ENCODE data around the gene ULK1. TPM values are rescaled to one million over a fixed set of nuclear protein-coding genes. Genes with fewer than 3 reads are reported as not detected.

The ULK1 gene
- polyA plus RNA-seq, 2 donors, result 11.5 to 31.6 TPM

DNA sequence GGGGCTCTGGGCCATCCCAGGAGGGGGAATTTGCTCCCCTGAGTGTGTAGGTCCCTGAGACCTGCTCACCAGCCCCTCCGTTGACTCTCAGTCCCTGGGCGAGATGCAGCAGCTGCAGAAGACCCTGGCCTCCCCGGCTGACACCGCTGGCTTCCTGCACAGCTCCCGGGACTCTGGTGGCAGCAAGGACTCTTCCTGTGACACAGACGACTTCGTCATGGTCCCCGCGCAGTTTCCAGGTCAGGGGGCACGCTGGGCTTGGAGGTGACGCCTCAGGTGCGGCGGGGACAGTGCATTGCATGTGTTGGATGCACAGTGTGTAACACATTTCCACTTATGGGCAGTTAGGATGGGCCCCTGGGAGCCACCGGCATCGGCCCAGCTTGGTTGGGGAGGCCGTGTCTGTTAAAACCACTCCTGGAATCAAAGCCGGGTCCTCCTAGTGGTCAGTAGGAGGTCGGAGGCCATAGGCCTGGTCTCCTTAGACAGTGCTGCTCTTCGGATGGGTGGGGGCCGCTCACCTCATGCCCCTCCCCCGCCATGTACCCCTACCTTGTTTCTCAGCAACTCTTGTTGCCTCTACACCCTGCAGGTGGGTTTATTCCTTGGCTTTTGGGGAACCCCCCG is 17.5 kb downstream of the ULK1 start:
- no peaks in the 10 kb centered on the region for H3K27me3 ChIP-seq (ENCODE audit: control insufficient read depth in 1 of 2, insufficient read depth in 2 of 2, low read length in 2 of 2)
- no peak overlapping the region for H3K27ac ChIP-seq (ENCODE audit: low read depth in 2 of 2, low read length in 1 of 2)
- H3K36me3 ChIP-seq (ENCODE audit: control insufficient read depth in 2 of 2, insufficient read depth in 2 of 2, low read length in 1 of 2), result peaks cover 16 to 76% of the 10 kb centered on the region in 2 donors
- peaks cover 0 to 10% of the 10 kb centered on the region in 2 donors for H3K4me1 ChIP-seq (ENCODE audit: control insufficient read depth in 2 of 2, insufficient read depth in 2 of 2, low read length in 1 of 2)
- H3K4me3 ChIP-seq (ENCODE audit: low read depth in 1 of 2, low read length in 2 of 2), result no peak overlapping the region
- H3K9me3 ChIP-seq (ENCODE audit: control insufficient read depth in 2 of 2, insufficient read depth in 1 of 2, low read depth in 1 of 2, low read length in 1 of 2), result no peaks in the 10 kb centered on the region
- 82 to 87% methylated on average over 22 of the region's 22 CpGs for WGBS, 2 donors

DNA sequence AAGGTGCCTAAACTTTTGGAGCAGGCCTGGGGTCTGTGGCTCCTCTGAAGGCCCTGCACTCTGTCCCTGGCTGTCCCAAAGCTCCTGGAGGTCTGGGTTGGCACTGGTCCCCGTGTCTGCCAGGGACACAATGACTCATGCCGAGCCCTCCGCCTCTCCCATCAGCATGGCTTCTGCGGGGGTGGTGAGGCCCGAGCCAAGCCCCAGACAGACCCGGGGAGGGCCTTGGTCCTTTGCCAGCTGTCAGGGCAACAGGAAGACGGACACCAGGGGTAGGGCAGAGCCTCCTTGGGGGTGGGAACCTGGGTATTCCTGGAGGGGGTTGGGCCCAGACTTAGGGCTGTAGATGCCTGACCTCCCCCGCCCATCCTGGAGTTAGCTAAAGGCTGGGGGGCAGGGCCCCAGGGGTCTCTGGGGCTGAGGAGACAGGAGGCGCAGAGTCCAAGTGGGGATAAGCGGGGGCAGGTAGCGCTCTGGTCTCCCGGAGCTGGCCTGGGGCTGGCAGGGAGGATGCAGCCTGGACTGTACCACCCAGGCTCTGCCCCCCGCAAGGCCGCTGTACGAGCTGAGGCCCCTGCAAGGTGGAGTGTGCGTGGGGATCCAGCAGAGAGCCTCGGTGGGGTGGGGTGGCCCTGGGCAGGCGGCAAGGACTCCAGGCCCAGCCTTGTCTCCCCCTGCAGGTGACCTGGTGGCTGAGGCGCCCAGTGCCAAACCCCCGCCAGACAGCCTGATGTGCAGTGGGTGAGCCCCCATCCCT is 18.3 kb downstream of the ULK1 start:
- H3K4me3 ChIP-seq (ENCODE audit: low read depth in 1 of 2, low read length in 2 of 2), result no peak overlapping the region
- H3K4me1 ChIP-seq (ENCODE audit: control insufficient read depth in 2 of 2, insufficient read depth in 2 of 2, low read length in 1 of 2), result peaks cover 0 to 10% of the 10 kb centered on the region in 2 donors
- 63 to 66% methylated on average over 20 of the region's 20 CpGs for WGBS, 2 donors
- no peak overlapping the region for H3K27ac ChIP-seq (ENCODE audit: low read depth in 2 of 2, low read length in 1 of 2)
- no peaks in the 10 kb centered on the region for H3K9me3 ChIP-seq (ENCODE audit: control insufficient read depth in 2 of 2, insufficient read depth in 1 of 2, low read depth in 1 of 2, low read length in 1 of 2)
- no peaks in the 10 kb centered on the region for H3K27me3 ChIP-seq (ENCODE audit: control insufficient read depth in 1 of 2, insufficient read depth in 2 of 2, low read length in 2 of 2)
- peaks cover 16 to 80% of the 10 kb centered on the region in 2 donors for H3K36me3 ChIP-seq (ENCODE audit: control insufficient read depth in 2 of 2, insufficient read depth in 2 of 2, low read length in 1 of 2)

- 87 to 93% methylated on average over 8 of the region's 8 CpGs for WGBS, 2 donors
- peaks cover 0 to 10% of the 10 kb centered on the region in 2 donors for H3K4me1 ChIP-seq (ENCODE audit: control insufficient read depth in 2 of 2, insufficient read depth in 2 of 2, low read length in 1 of 2)
- no peak overlapping the region for H3K27ac ChIP-seq (ENCODE audit: low read depth in 2 of 2, low read length in 1 of 2)
- H3K27me3 ChIP-seq (ENCODE audit: control insufficient read depth in 1 of 2, insufficient read depth in 2 of 2, low read length in 2 of 2), result no peaks in the 10 kb centered on the region
- peaks cover 20 to 81% of the 10 kb centered on the region in 2 donors for H3K36me3 ChIP-seq (ENCODE audit: control insufficient read depth in 2 of 2, insufficient read depth in 2 of 2, low read length in 1 of 2)
- H3K4me3 ChIP-seq (ENCODE audit: low read depth in 1 of 2, low read length in 2 of 2), result no peak overlapping the region
- no peaks in the 10 kb centered on the region for H3K9me3 ChIP-seq (ENCODE audit: control insufficient read depth in 2 of 2, insufficient read depth in 1 of 2, low read depth in 1 of 2, low read length in 1 of 2)
Observed at GRCh38 chr12:131913666-131914065, 19.2 kb downstream of the ULK1 start.

DNA sequence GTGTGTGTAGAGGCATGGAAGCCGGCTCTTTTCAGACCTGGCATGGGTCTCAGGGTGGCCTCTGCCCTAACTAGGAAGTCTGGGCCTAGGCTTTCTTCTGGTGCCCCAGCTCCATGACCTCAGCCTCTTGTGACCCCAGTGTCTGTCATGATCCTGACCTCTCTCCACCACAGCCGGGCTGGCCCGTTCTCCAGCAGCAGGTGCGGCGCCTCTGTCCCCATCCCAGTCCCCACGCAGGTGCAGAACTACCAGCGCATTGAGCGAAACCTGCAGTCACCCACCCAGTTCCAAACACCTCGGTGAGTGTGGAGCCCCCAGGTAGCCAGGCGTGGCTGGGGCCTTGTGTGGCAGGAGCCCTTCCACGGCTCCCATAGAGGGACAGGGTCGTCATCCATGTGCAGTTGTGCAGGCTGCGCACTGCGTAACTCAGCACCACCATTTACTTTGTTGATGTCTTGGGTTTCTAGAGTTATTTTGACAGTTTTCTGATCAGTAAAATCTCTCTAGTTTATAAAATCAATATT is 19.8 kb downstream of the ULK1 start:
- peaks cover 0 to 10% of the 10 kb centered on the region in 2 donors for H3K4me1 ChIP-seq (ENCODE audit: control insufficient read depth in 2 of 2, insufficient read depth in 2 of 2, low read length in 1 of 2)
- no peaks in the 10 kb centered on the region for H3K27me3 ChIP-seq (ENCODE audit: control insufficient read depth in 1 of 2, insufficient read depth in 2 of 2, low read length in 2 of 2)
- peaks cover 14 to 79% of the 10 kb centered on the region in 2 donors for H3K36me3 ChIP-seq (ENCODE audit: control insufficient read depth in 2 of 2, insufficient read depth in 2 of 2, low read length in 1 of 2)
- H3K9me3 ChIP-seq (ENCODE audit: control insufficient read depth in 2 of 2, insufficient read depth in 1 of 2, low read depth in 1 of 2, low read length in 1 of 2), result no peaks in the 10 kb centered on the region
- no peak overlapping the region for H3K27ac ChIP-seq (ENCODE audit: low read depth in 2 of 2, low read length in 1 of 2)
- no peak overlapping the region for H3K4me3 ChIP-seq (ENCODE audit: low read depth in 1 of 2, low read length in 2 of 2)
- 93 to 94% methylated on average over 14 of the region's 14 CpGs for WGBS, 2 donors

DNA sequence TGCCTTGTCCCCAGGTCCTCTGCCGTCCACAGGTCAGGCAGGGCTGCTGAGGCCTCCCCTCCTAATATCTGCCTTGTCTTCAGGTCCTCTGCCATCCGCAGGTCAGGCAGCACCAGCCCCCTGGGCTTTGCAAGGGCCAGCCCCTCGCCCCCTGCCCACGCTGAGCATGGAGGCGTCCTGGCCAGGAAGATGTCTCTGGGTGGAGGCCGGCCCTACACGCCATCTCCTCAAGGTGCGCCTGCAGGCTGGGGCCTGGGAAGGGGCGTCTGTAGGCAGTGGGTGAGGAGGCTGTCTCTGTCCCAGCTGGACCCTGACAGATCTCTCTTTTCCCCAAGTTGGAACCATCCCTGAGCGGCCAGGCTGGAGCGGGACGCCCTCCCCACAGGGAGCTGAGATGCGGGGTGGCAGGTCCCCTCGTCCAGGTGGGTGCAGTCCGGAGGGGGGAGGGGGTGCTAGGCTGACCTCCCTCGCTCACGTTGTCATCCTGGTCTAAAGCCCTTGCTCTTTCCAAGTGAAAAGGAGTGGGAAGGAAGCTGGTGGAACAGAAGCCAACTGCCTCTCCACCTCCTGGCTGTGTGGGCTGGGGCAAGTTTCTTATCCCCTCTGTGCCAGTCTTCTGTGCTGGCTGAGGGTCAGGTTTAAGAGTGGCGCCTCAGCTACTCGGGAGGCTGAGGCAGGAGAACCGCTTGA is 20.7 kb downstream of the ULK1 start:
- H3K36me3 ChIP-seq (ENCODE audit: control insufficient read depth in 2 of 2, insufficient read depth in 2 of 2, low read length in 1 of 2), result peaks cover 8 to 79% of the 10 kb centered on the region in 2 donors
- no peak overlapping the region for H3K4me3 ChIP-seq (ENCODE audit: low read depth in 1 of 2, low read length in 2 of 2)
- H3K27ac ChIP-seq (ENCODE audit: low read depth in 2 of 2, low read length in 1 of 2), result no peak overlapping the region
- H3K9me3 ChIP-seq (ENCODE audit: control insufficient read depth in 2 of 2, insufficient read depth in 1 of 2, low read depth in 1 of 2, low read length in 1 of 2), result no peaks in the 10 kb centered on the region
- no peaks in the 10 kb centered on the region for H3K27me3 ChIP-seq (ENCODE audit: control insufficient read depth in 1 of 2, insufficient read depth in 2 of 2, low read length in 2 of 2)
- WGBS, 2 donors, result 91% methylated on average over 20 of the region's 20 CpGs
- H3K4me1 ChIP-seq (ENCODE audit: control insufficient read depth in 2 of 2, insufficient read depth in 2 of 2, low read length in 1 of 2), result peaks cover 0 to 10% of the 10 kb centered on the region in 2 donors

DNA sequence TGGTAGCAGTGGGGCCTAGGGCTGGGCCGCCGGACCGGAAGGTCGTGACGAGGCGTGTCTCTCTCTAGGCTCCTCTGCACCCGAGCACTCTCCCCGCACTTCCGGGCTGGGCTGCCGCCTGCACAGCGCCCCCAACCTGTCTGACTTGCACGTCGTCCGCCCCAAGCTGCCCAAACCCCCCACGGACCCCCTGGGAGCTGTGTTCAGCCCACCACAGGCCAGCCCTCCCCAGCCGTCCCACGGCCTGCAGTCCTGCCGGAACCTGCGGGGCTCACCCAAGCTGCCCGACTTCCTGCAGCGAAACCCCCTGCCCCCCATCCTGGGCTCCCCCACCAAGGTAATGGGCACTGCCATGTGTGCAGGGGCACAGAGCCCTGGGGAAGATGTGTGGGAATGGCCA is 21.4 kb downstream of the ULK1 start:
- Histone ChIP-seq H3K36me3 (ENCODE audit: control insufficient read depth in 2 of 2, insufficient read depth in 2 of 2, low read length in 1 of 2) (peaks cover 5 to 78% of the 10 kb centered on the region in 2 donors), H3K9me3 (ENCODE audit: control insufficient read depth in 2 of 2, insufficient read depth in 1 of 2, low read depth in 1 of 2, low read length in 1 of 2) (no peaks in the 10 kb centered on the region), H3K27me3 (ENCODE audit: control insufficient read depth in 1 of 2, insufficient read depth in 2 of 2, low read length in 2 of 2) (no peaks in the 10 kb centered on the region), H3K4me1 (ENCODE audit: control insufficient read depth in 2 of 2, insufficient read depth in 2 of 2, low read length in 1 of 2) (peaks cover 0 to 10% of the 10 kb centered on the region in 2 donors), H3K27ac (ENCODE audit: low read depth in 2 of 2, low read length in 1 of 2) (no peak overlapping the region), H3K4me3 (ENCODE audit: low read depth in 1 of 2, low read length in 2 of 2) (no peak overlapping the region)
- 93 to 95% methylated on average over 21 of the region's 21 CpGs for WGBS, 2 donors

DNA sequence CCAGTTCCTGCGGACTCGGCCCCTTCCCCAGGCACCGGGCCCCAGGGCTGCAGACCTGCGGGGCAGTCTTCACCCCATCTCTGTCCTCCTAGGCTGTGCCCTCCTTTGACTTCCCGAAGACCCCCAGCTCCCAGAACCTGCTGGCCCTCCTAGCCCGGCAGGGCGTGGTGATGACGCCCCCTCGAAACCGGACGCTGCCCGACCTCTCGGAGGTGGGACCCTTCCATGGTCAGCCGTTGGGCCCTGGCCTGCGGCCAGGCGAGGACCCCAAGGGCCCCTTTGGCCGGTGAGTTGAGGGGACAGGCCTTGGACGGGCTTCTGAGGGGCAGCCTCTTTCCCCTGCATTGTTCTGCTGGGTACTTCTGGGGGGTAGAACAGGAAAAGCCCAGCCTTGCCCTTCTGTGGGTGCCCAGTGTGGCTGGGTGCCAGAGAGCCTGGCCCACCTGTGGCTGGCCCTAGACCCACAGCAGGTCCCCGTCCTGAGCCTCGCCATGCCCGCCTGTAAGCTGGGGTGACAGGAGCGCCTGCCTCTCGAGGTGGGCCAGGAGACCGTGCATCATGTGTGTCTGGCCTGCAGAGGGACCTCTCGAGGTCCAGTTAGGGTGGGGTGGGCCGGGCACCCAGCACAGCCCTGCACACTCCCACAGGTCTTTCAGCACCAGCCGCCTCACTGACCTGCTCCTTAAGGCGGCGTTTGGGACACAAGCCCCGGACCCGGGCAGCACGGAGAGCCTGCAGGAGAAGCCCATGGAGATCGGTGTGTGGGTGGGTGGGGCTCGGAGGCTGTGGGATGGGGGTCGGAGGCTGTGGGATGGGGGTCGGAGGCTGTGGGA is 22.1 kb downstream of the ULK1 start:
- Histone ChIP-seq H3K27me3 (ENCODE audit: control insufficient read depth in 1 of 2, insufficient read depth in 2 of 2, low read length in 2 of 2) (no peaks in the 10 kb centered on the region), H3K4me1 (ENCODE audit: control insufficient read depth in 2 of 2, insufficient read depth in 2 of 2, low read length in 1 of 2) (peaks cover 0 to 8% of the 10 kb centered on the region in 2 donors), H3K9me3 (ENCODE audit: control insufficient read depth in 2 of 2, insufficient read depth in 1 of 2, low read depth in 1 of 2, low read length in 1 of 2) (no peaks in the 10 kb centered on the region), H3K4me3 (ENCODE audit: low read depth in 1 of 2, low read length in 2 of 2) (no peak overlapping the region), H3K27ac (ENCODE audit: low read depth in 2 of 2, low read length in 1 of 2) (no peak overlapping the region), H3K36me3 (ENCODE audit: control insufficient read depth in 2 of 2, insufficient read depth in 2 of 2, low read length in 1 of 2) (peaks cover 5 to 78% of the 10 kb centered on the region in 2 donors)
- WGBS, 2 donors, result 91% methylated on average over 36 of the region's 36 CpGs

- Histone ChIP-seq H3K9me3 (ENCODE audit: control insufficient read depth in 2 of 2, insufficient read depth in 1 of 2, low read depth in 1 of 2, low read length in 1 of 2) (no peaks in the 10 kb centered on the region), H3K4me3 (ENCODE audit: low read depth in 1 of 2, low read length in 2 of 2) (no peak overlapping the region), H3K27me3 (ENCODE audit: control insufficient read depth in 1 of 2, insufficient read depth in 2 of 2, low read length in 2 of 2) (no peaks in the 10 kb centered on the region), H3K4me1 (ENCODE audit: control insufficient read depth in 2 of 2, insufficient read depth in 2 of 2, low read length in 1 of 2) (peaks cover 0 to 7% of the 10 kb centered on the region in 2 donors), H3K36me3 (ENCODE audit: control insufficient read depth in 2 of 2, insufficient read depth in 2 of 2, low read length in 1 of 2) (peaks cover 5 to 76% of the 10 kb centered on the region in 2 donors), H3K27ac (ENCODE audit: low read depth in 2 of 2, low read length in 1 of 2) (no peak overlapping the region)
- WGBS, 2 donors, result 76 to 80% methylated on average over 20 to 31 of the region's 31 CpGs
Observed at GRCh38 chr12:131917139-131917710, 22.8 kb downstream of the ULK1 start.
